GM15510 (cell line): ENCODE results near the gene TXK.

Experiments
- POLR2A ChIP-seq: IDR thresholded peaks from 3 replicates; pipeline ENCODE4 v1.6.1; 2011; ENCODE audit warnings: borderline replicate concordance; ENCODE audit not compliant: insufficient read length; ENCODE audit errors: extremely low read depth

Gene TXK

DNA sequence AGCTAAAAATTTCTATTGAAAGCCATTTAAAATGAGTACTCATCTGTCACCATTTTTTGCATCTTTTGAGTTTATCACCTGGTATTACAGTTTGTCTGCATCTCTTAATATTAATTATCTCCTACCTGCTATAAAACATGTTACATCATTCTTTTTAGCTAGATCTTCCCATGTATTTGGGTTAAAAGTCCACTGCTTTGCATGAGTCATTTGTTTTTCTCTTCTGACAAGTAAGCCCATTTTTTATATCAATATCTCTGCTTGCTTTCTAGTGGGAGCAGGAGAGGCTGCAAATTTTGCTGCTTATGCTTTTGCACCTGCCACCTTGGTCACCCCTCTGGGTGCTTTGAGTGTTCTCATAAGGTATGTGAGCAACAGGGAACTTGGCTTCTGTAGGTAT, 101.3 kb downstream of the TXK start:
- TF ChIP-seq POLR2A: no peak

DNA sequence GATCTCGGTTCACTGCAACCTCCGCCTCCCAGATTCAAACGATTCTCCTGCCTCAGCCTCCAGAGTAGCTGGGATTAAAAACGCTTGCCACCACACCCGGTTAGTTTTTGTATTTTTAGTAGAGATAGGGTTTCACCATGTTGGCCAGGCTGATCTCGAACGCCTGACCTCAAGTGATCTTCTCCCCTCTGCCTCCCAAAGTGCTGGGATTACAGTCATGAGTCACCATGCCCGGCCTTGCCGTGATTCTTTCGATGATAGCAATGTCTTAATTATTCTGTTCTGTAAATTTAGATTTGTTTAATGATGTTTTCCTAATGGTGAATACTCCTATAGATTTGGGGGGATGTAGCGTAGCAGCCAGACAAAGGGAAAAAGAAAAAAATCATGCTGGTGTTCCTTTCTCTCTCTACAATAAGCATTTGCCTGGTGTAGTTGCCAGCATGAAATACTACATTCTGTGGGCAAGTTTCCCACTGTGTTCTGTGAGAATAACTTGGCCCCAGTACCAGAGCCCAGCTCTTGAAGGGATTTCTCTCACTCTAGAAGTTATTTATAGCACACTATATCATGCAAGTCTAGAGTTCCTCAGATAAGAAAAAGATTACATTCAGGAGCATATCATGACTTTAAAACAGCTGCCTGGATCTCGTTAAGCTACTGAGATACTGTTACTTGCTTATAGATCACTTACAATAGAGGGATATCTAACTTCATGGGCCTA, 102.1 kb downstream of the TXK start:
- no peak for TF ChIP-seq POLR2A

DNA sequence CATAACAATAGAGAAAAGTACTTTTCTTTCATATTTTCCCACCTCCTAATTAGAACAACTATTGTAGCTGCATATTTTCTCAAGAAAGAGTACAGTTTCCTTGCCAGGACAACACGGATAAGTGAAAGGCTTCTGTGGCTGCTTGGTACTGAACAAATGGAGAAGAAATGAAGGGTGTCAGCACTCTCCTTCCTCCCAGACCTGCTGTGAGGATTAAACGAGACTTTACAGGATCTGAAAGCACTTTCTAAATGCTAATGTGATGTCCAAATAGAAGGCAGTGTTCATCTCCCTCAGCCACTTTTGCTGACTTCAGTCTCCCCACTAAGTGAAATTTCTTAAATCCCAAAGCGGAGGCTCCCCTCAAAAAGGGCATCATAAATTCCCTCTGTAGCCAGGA, 103.6 kb downstream of the TXK start:
- no peak for TF ChIP-seq POLR2A

DNA sequence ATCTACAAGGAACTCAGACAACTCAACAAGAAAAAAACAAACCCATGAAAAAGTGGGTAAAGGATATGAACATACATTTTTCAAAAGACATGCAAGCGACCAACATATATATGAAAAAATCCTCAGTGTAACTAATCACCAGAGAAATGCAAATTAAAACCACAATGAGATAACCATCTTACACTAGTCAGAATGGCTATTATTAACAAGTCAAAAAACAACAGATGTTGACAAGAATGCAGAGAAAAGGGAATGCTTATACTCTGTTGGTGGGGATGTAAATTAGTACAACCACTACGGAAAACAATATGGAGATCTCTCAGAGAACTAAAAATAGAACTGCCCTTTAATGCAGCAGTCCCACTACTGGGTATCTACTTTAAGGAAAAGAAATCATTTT, 105.4 kb downstream of the TXK start:
- TF ChIP-seq POLR2A: no peak

DNA sequence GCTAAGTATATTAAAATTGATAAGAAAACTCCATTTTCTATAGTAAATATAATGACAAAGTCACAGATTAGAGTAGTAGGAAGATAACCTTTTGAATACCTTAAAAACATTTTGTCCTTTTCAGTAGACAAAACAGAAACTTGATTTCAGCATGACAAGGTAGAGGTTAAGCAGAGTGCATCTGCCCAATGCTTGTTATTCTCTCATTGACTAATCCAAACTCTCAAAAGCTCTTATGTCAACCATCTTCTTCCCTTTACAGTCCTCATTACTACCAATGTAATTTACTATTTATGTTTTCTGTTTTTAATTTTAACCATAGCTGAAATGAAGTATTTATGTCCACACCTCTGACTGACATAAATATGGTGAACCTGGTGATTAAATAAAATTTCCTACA, 106.4 kb downstream of the TXK start:
- no peak for TF ChIP-seq POLR2A

DNA sequence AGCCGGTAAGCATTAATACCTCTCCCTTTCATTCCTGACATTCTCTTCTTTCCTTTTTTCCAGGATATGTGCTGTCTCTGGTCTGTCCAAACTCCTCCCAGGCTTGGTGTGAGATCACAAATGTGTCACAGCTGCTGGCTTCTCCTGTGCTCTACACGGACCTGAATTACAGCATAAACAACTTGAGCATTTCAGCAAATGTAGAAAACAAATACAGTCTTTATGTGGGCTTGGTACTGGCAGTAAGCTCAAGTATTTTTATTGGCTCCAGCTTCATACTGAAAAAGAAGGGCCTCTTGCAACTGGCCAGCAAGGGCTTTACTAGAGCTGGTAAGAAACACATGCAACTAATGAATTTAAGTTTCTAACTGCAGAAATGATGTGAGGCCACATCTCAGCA, 109.0 kb downstream of the TXK start:
- no peak for TF ChIP-seq POLR2A

DNA sequence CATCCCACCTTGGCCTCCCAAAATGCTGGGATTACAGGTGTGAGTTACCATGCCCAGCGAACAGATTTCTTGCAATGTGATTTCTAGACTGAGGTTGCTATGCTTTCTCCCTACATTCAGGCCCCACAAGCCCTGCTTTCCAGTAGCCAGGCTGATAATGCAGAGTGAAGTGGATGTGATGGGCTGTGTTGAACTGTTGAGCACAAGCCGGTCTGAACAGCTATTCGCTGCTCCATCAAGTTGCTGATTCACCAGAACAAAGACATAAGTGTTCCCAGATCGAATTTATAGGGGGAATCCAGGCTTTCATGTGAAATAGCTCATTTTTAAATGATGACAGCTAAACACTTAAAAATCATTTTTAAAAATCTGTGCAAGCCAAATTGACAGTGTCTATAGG, 109.5 kb downstream of the TXK start:
- TF ChIP-seq POLR2A: no peak

DNA sequence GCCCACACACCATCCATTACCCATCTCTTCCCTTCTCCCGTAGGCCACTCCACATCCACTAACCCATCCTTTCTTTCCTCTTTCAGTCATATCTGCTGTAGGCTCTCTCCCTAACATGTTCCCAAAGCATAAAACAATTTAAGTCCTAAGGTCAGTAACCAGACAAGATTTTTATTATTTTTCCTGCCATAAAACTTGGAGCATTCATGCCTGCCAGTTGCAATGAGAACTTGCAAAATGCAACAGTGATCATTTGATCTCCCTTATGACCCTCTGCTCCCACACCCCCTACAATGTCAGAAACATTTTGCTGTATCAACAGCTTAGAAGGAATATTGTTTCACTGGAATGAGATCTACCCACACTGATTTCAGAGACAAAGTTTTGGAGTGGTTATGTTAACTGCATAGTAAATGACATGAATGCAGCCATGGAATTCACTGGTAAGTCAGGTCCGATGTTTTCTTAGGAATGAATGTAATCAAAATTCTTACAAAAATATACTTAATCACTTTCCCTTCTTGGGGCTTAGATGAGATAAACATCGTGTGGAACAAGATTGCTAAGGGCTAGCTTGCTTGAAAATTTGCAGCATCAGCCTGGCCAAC, 111.8 kb downstream of the TXK start:
- no peak for TF ChIP-seq POLR2A

DNA sequence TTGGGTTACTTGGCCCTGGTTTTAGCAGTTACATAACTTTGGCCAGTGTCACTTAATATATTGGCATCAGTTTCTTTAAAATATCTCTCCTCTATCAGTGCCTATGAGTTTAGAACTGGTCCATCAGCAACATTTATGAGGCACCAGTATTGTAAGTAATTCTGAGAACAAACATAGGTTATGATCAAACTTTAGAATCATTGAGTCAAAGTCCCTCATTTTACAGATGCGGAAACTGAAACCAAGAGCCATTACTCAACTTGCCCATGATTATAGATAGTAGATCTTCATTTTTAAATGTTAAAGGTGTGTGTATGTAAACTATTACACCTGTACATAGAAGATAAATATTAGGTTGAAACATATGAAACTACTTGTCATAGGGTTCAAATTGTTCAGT, 113.0 kb downstream of the TXK start:
- TF ChIP-seq POLR2A: no peak

DNA sequence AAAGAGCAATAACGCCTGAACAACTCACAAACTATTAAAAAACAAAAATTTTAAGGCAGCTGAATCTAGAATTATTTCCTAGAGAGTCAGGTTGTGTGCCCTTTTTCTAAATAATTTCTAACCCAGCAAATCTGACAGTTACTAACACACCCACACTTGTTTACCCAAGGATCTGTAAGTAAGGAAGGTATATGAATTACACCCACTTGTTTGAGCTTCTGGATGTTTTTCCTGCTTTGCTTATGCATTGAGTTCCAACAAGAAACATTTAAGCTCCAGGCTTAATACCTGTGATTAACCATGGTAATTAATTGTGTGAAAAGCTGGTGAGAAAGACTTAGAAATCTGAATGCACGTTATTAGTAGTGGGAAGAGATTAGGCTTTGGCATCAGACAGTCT, 115.9 kb downstream of the TXK start:
- no peak for TF ChIP-seq POLR2A

DNA sequence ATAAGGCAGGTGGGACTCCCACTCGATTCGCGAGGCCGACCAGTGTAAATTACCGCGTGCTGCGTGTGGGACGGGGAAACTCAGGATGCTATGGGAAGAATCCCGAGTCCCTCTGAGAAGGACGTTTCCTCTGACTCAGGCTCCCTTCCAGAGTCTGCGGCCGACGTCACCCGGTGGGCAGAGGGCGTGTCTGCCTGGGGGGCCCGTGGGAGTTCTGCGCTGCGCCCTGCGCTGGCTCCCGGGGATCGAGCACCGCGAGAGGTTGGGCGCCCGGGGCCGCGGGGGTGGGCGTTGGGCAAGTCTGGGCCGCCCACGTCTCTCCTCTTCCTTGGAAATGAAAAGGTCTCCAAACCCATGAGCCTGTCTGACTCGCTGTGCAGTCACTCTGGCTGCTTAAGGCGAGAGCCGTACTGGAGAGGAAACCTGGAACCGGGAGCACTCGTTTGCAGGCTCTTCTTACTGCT, 116.9 kb downstream of the TXK start:
- no peak for TF ChIP-seq POLR2A
